ENCODE data around the gene GLP2R. TPM values are rescaled to one million over a fixed set of nuclear protein-coding genes. Genes with fewer than 3 reads are reported as not detected.

Gene GLP2R
- total and polyA plus RNA-seq, 2 of the 8 experiments (the other 6 are each of a cell fraction or from before 2014, with no cell fraction given) = not detected

DNA sequence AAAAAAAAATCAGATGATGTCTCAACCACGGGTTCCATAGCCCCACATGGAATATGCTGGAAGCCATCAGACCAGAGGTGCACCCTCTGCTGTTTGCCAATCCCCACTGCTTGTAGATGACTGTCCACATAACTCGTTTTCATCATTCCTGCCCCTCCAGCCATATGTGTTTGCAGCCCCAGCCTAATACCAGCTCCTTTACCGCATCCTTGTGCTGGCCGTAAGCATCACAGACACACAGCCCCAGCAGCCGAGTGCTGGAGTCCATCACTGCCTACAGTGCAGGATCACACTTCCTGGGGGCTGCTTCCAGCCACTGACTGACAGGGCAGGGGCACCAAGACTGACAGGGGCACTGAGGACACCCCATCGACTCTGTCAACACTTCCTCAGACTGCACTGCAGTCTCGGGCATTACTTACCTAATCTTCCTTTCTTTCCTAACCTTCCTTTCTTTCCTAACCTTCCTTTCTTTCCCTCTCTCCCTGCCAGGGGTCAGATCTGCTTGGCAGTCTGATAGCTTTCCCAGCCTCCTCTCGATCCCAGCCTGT is 74.4 kb downstream of the GLP2R start:
- Histone ChIP-seq H2BK20ac (ENCODE audit: low read length) (no peak overlapping the region), H2BK5ac (ENCODE audit: low read depth, low read length) (no peak overlapping the region), H2BK15ac (ENCODE audit: low read length) (no peak overlapping the region), H2BK120ac (replicated peaks; ENCODE audit: low read depth, low read length) (no peak overlapping the region), H3K23ac (ENCODE audit: insufficient read length) (no peak overlapping the region), H4K91ac (replicated peaks; ENCODE audit: insufficient read length, low read length) (no peak overlapping the region), H3K4ac (replicated peaks; ENCODE audit: insufficient read length, low read depth, low read length) (no peak overlapping the region), H2AFZ (ENCODE audit: low read length) (no peak overlapping the region), H3K79me2 (ENCODE audit: control insufficient read depth in 1 of 2, insufficient read depth in 2 of 2, low read length in 2 of 2) (no peaks in the 10 kb centered on the region), H3K4me3 (ENCODE audit: extremely low read depth in 1 of 4, insufficient read depth in 2 of 4, low read depth in 3 of 4, low read length in 4 of 4) (no peak overlapping the region), H3K9ac (replicated peaks in 1 of 4; ENCODE audit: extremely low read depth in 1 of 4, low read depth in 3 of 4, low read length in 3 of 4) (no peak overlapping the region), H2BK12ac (ENCODE audit: low read depth, low read length) (no peak overlapping the region), H3K23me2 (ENCODE audit: low read depth, low read length) (no peaks in the 10 kb centered on the region), H4K8ac (ENCODE audit: extremely low read depth, insufficient read depth, low read length) (no peak overlapping the region), H2AK5ac (ENCODE audit: low read depth, low read length) (no peak overlapping the region), H3K4me2 (ENCODE audit: insufficient read depth in 1 of 2, low read depth in 2 of 2, low read length in 2 of 2) (no peak overlapping the region), H3K27me3 (replicated peaks in 1 of 4; ENCODE audit: control insufficient read depth in 3 of 4, extremely low read depth in 1 of 4, insufficient read depth in 3 of 4, low read length in 3 of 4) (no peaks in the 10 kb centered on the region), H4K20me1 (replicated peaks in 1 of 2; ENCODE audit: control insufficient read depth in 1 of 2, insufficient read depth in 2 of 2, low read length in 2 of 2) (no peaks in the 10 kb centered on the region), H3K56ac (replicated peaks; ENCODE audit: insufficient read length, low read depth, low read length) (no peak overlapping the region), H3K79me1 (ENCODE audit: low read depth, low read length) (no peaks in the 10 kb centered on the region), H3K18ac (ENCODE audit: extremely low read depth, low read length) (no peak overlapping the region), H3K14ac (ENCODE audit: insufficient read length) (no peak overlapping the region), H3K27ac (ENCODE audit: low read depth, low read length) (no peak overlapping the region), H3K4me1 (replicated peaks in 1 of 4; ENCODE audit: control insufficient read depth in 3 of 4, insufficient read depth in 4 of 4, low read length in 3 of 4) (no peaks in the 10 kb centered on the region), H4K5ac (ENCODE audit: insufficient read length, low read depth, low read length) (no peak overlapping the region), H3K9me3 (ENCODE audit: insufficient read depth in 2 of 2, low read depth in 1 of 2, low read length in 1 of 2) (no peaks in the 10 kb centered on the region), H3K36me3 (ENCODE audit: control insufficient read depth in 2 of 4, insufficient read depth in 4 of 4, low read length in 3 of 4) (no peaks in the 10 kb centered on the region)
- WGBS, 2 experiments (ENCODE audit: extremely low coverage in 1 of 2, insufficient coverage in 1 of 2, insufficient read length in 1 of 2, insufficient replicate concordance in 2 of 2, low coverage in 1 of 2, low lambda C conversion rate in 2 of 2, missing lambda C conversion rate in 1 of 2) = 87% methylated on average over 8 of the region's 8 CpGs; no CpG with 5 or more reads in 1 of the 2 experiments
- ChIA-PET CTCF (ENCODE audit: partially characterized antibody) (interaction anchor here (0.7 to 10.8 kb wide), 4 partner anchors 9 to 172 kb away, joined by 3 to 101 read pairs (median 6); no protein-coding TSS in a partner anchor), POLR2A (ENCODE audit: partially characterized antibody) (interaction anchor here (1.0 kb wide), 1 partner anchor 255 kb away, joined by 3 read pairs; the partner anchor contains the start of gene USP43)
- DNase-seq (ENCODE audit: low read depth in 1 of 2, low spot score in 2 of 2) = no peak
- TF ChIP-seq, protein P1, sequence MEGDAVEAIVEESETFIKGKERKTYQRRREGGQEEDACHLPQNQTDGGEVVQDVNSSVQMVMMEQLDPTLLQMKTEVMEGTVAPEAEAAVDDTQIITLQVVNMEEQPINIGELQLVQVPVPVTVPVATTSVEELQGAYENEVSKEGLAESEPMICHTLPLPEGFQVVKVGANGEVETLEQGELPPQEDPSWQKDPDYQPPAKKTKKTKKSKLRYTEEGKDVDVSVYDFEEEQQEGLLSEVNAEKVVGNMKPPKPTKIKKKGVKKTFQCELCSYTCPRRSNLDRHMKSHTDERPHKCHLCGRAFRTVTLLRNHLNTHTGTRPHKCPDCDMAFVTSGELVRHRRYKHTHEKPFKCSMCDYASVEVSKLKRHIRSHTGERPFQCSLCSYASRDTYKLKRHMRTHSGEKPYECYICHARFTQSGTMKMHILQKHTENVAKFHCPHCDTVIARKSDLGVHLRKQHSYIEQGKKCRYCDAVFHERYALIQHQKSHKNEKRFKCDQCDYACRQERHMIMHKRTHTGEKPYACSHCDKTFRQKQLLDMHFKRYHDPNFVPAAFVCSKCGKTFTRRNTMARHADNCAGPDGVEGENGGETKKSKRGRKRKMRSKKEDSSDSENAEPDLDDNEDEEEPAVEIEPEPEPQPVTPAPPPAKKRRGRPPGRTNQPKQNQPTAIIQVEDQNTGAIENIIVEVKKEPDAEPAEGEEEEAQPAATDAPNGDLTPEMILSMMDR (IDR thresholded peaks at IDR 0.05; ENCODE audit: control extremely low read depth in 1 of 3, insufficient read depth in 1 of 3, low read depth in 1 of 3, low read length in 3 of 3) = peak in 1 of 3 experiments; percentile 4; a peak in 1 of 4 replicates
- TF ChIP-seq CEBPB (IDR thresholded peaks at IDR 0.05; ENCODE audit: low read depth, low read length) = no peak
- no peak for TF ChIP-seq JUN (IDR thresholded peaks at IDR 0.05; ENCODE audit: low read depth, low read length)
- no peak for TF ChIP-seq CREB1 (IDR thresholded peaks at IDR 0.05)
- FAIRE-seq = no peak

All from H1 (cell line).